Measurements from ENCODE around the gene CEBPE. TPM values are rescaled to one million over a fixed set of nuclear protein-coding genes. Genes with fewer than 3 reads are reported as not detected.

The CEBPE gene
- total RNA-seq, 1 experiment from 2014 or later, result not detected

GRCh38 chr14:23159532-23159931, 40.5 kb upstream of the CEBPE start:
- no peak for TF ChIP-seq CTCF (IDR thresholded peaks at IDR 0.05; ENCODE audit: insufficient read depth in 1 of 2, low read depth in 1 of 2, low read length in 1 of 2, severe bottlenecking in 1 of 2, unreplicated experiment in 1 of 2)
- H3K4me3 ChIP-seq (ENCODE audit: low read depth, low read length), result no peak overlapping the region
- Mint-ChIP-seq H3K27me3 (ENCODE audit: insufficient read depth, unreplicated experiment) (no peaks in the 10 kb centered on the region), H3K4me1 (ENCODE audit: low read depth, unreplicated experiment) (peaks cover 20% of the 10 kb centered on the region), H3K4me3 (ENCODE audit: unreplicated experiment) (no peak overlapping the region), H3K9me3 (ENCODE audit: unreplicated experiment) (no peaks in the 10 kb centered on the region), H3K36me3 (ENCODE audit: insufficient read depth, unreplicated experiment) (peaks cover 14% of the 10 kb centered on the region), H3K27ac (ENCODE audit: unreplicated experiment) (no peak overlapping the region)
- H3K4me1 ChIP-seq, result peaks cover 9% of the 10 kb centered on the region
- H3K9me3 ChIP-seq, result no peaks in the 10 kb centered on the region
- CTCF ChIA-PET, result interaction anchor here (1.1 kb wide), 1 partner anchor 39 kb away, joined by 3 read pairs; no protein-coding TSS in a partner anchor
- POLR2A ChIA-PET, result no interaction called here
- H3K27me3 ChIP-seq (replicated peaks; ENCODE audit: control insufficient read depth, insufficient read depth, low read length), result no peaks in the 10 kb centered on the region
- no peak for DNase-seq
- no peaks in the 10 kb centered on the region for H3K36me3 ChIP-seq (ENCODE audit: control insufficient read depth, insufficient read depth, low read length)
- BruUV-seq (replicated peaks), result no TSS peak
- intact Hi-C loops (cut with micrococcal nuclease; ENCODE audit: unreplicated experiment), result no loop called here

- no TSS peak for BruUV-seq (replicated peaks)
- intact Hi-C loops (cut with micrococcal nuclease; ENCODE audit: unreplicated experiment), result no loop called here
- POLR2A ChIA-PET, result no interaction called here
- H3K4me3 Mint-ChIP-seq (ENCODE audit: unreplicated experiment), result no peak overlapping the region
- no peak overlapping the region for H3K4me3 ChIP-seq (ENCODE audit: low read depth, low read length)
- CTCF ChIA-PET, result interaction anchor here (1.1 kb wide), 1 partner anchor 38 kb away, joined by 3 read pairs; no protein-coding TSS in a partner anchor
- DNase-seq, result no peak
- H3K36me3 ChIP-seq (ENCODE audit: control insufficient read depth, insufficient read depth, low read length), result no peaks in the 10 kb centered on the region
- no peak for TF ChIP-seq CTCF (IDR thresholded peaks at IDR 0.05; ENCODE audit: insufficient read depth in 1 of 2, low read depth in 1 of 2, low read length in 1 of 2, severe bottlenecking in 1 of 2, unreplicated experiment in 1 of 2)
- H3K9me3 ChIP-seq, result no peaks in the 10 kb centered on the region
- peaks cover 7% of the 10 kb centered on the region for H3K36me3 Mint-ChIP-seq (ENCODE audit: insufficient read depth, unreplicated experiment)
- H3K9me3 Mint-ChIP-seq (ENCODE audit: unreplicated experiment), result no peaks in the 10 kb centered on the region
- no peak overlapping the region for H3K27ac Mint-ChIP-seq (ENCODE audit: unreplicated experiment)
- H3K4me1 ChIP-seq, result peaks cover 13% of the 10 kb centered on the region
- H3K27me3 ChIP-seq (replicated peaks; ENCODE audit: control insufficient read depth, insufficient read depth, low read length), result no peaks in the 10 kb centered on the region
- no peaks in the 10 kb centered on the region for H3K27me3 Mint-ChIP-seq (ENCODE audit: insufficient read depth, unreplicated experiment)
- H3K4me1 Mint-ChIP-seq (ENCODE audit: low read depth, unreplicated experiment), result peaks cover 18% of the 10 kb centered on the region
These were observed 39.7 kb upstream of the CEBPE start for GRCh38 chr14:23158779-23159178.

- Histone ChIP-seq H3K4me1 (peaks cover 19% of the 10 kb centered on the region), H3K4me3 (ENCODE audit: low read depth, low read length) (no peak overlapping the region), H3K9me3 (no peaks in the 10 kb centered on the region), H3K27me3 (replicated peaks; ENCODE audit: control insufficient read depth, insufficient read depth, low read length) (no peaks in the 10 kb centered on the region), H3K36me3 (ENCODE audit: control insufficient read depth, insufficient read depth, low read length) (no peaks in the 10 kb centered on the region)
- no peak for DNase-seq
- no TSS peak for BruUV-seq (replicated peaks)
- Mint-ChIP-seq H3K4me3 (ENCODE audit: unreplicated experiment) (no peak overlapping the region), H3K27me3 (ENCODE audit: insufficient read depth, unreplicated experiment) (no peaks in the 10 kb centered on the region), H3K9me3 (ENCODE audit: unreplicated experiment) (no peaks in the 10 kb centered on the region), H3K27ac (ENCODE audit: unreplicated experiment) (no peak overlapping the region), H3K4me1 (ENCODE audit: low read depth, unreplicated experiment) (peaks cover 15% of the 10 kb centered on the region), H3K36me3 (ENCODE audit: insufficient read depth, unreplicated experiment) (no peaks in the 10 kb centered on the region)
- TF ChIP-seq CTCF (IDR thresholded peaks at IDR 0.05; ENCODE audit: insufficient read depth in 1 of 2, low read depth in 1 of 2, low read length in 1 of 2, severe bottlenecking in 1 of 2, unreplicated experiment in 1 of 2), result no peak
- ChIA-PET CTCF (interaction anchor here (1.9 kb wide), 1 partner anchor 35 kb away, joined by 8 read pairs; no protein-coding TSS in a partner anchor), POLR2A (interaction anchor here (0.5 kb wide), 1 partner anchor 1451 kb away, joined by 3 read pairs; no protein-coding TSS in a partner anchor)
- intact Hi-C loops (cut with micrococcal nuclease; ENCODE audit: unreplicated experiment), result no loop called here
These were observed 36.0 kb upstream of the CEBPE start for GRCh38 chr14:23154964-23155587.
